HepG2 (cell line): ENCODE data around the gene SLC17A5. TPM values are rescaled to one million over a fixed set of nuclear protein-coding genes. Genes with fewer than 3 reads are reported as not detected.

ENCODE experiments used
- ATAC-seq: fragments of 200-7000 bp; cut with Tn5 transposase; 3 replicates; pipeline ENCODE4 v1.9.1; 2020; ENCODE audit warnings: mild to moderate bottlenecking, moderate library complexity
- BruUV-seq: library from RNA; stranded (reverse); fragments of 400-500 nt; replicated peaks from 2 replicates; lab custom pipeline; 2021; lab: Mats Ljungman, UMichigan
- CTCF ChIA-PET: fragments of 300-600 bp; formaldehyde crosslinking; extraction: SDS; loops from one replicate; lab custom pipeline; 2021; ENCODE audit warnings: low total read pairs, inconsistent platforms, low intra/inter-chr PET ratio; lab: Yijun Ruan, JAX
- POLR2A ChIA-PET: fragments of 350-600 bp; sonication (Branson Sonifier 250); formaldehyde crosslinking; loops from one replicate; lab custom pipeline; 2020; ENCODE audit warnings: antibody characterized with exemption, inconsistent platforms; lab: Yijun Ruan, JAX
- DNase-seq: peaks from one replicate; pipeline ENCODE4 v3.0.0-alpha.2; 2015; ENCODE audit warnings: low spot score
- FAIRE-seq: peaks from 3 replicates; lab custom pipeline; 2011; peaks lifted over from hg19 to GRCh38; lab: Jason Lieb, UNC
- H2AFZ ChIP-seq: one replicate; pipeline ENCODE4 v1.6.1; 2011; ENCODE audit warnings: low read length, inconsistent platforms
- H3K27ac ChIP-seq: fragments of 300-600 bp; 3 replicates; pipeline ENCODE4 v1.8.0; 2011; ENCODE audit warnings: mixed run types, mild to moderate bottlenecking, mixed read lengths, low read length, inconsistent platforms; ENCODE audit not compliant: insufficient read depth; ENCODE audit errors: extremely low read length
- H3K27me3 ChIP-seq, 2 experiments: fragments of 200-600 bp in 1 of 2; 2 replicates in 1 of 2; 3 replicates in 1 of 2; pipeline versions ENCODE4 v1.6.0 to v1.8.0; 2011; ENCODE audit warnings: low read length in 2 of 2, mild to moderate bottlenecking in 2 of 2, moderate library complexity in 2 of 2, inconsistent platforms in 1 of 2; ENCODE audit not compliant: insufficient read depth in 2 of 2, control insufficient read depth in 1 of 2
- H3K36me3 ChIP-seq, 2 experiments: fragments of 200-600 bp in 1 of 2; replicated peaks in 1 of 2; 2 replicates in 1 of 2; 3 replicates in 1 of 2; pipeline versions ENCODE4 v1.5.1 to v1.8.0; 2011; ENCODE audit warnings: low read length in 2 of 2, inconsistent platforms in 1 of 2; ENCODE audit not compliant: insufficient read depth in 2 of 2, control insufficient read depth in 1 of 2
- H3K4me1 ChIP-seq: 2 replicates; pipeline ENCODE4 v1.5.1; 2012; ENCODE audit warnings: low read length, inconsistent platforms; ENCODE audit not compliant: insufficient read depth
- H3K4me2 ChIP-seq: 2 replicates; pipeline ENCODE4 v1.6.0; 2011; ENCODE audit warnings: low read depth, low read length, inconsistent platforms
- H3K4me3 ChIP-seq, 3 experiments: fragments of 200-600 bp in 1 of 3; sonication (generic), shearing (Covaris generic) in 1 of 3; replicated peaks in 1 of 3; 2 replicates each; pipeline ENCODE4 v1.5.1; 2011 to 2016; ENCODE audit warnings: low read length in 3 of 3, inconsistent platforms in 2 of 3, low read depth in 2 of 3, mild to moderate bottlenecking in 2 of 3, control low read depth in 1 of 3, mixed read lengths in 1 of 3; ENCODE audit not compliant: insufficient read depth in 1 of 3
- H3K79me2 ChIP-seq: one replicate; pipeline ENCODE4 v1.6.1; 2011; ENCODE audit warnings: low read length, inconsistent platforms; ENCODE audit not compliant: insufficient read depth
- H3K9ac ChIP-seq: 2 replicates; pipeline ENCODE4 v1.6.0; 2011; ENCODE audit warnings: mild to moderate bottlenecking, low read depth, low read length, inconsistent platforms; ENCODE audit not compliant: insufficient read depth
- H3K9me3 ChIP-seq: 2 replicates; pipeline ENCODE4 v1.5.1; 2012; ENCODE audit warnings: mild to moderate bottlenecking, low read length
- H4K20me1 ChIP-seq: 2 replicates; pipeline ENCODE4 v1.6.0; 2011; ENCODE audit warnings: inconsistent platforms, mild to moderate bottlenecking, low read length, moderate library complexity; ENCODE audit not compliant: insufficient read depth
- AFF4 ChIP-seq: sonication (generic); formaldehyde crosslinking; IDR thresholded peaks from 2 replicates; pipeline ENCODE4 v1.4.0; 2020; ENCODE audit warnings: missing genetic modification reagents
- ELF4 ChIP-seq: sonication (generic); formaldehyde crosslinking; IDR thresholded peaks from 2 replicates; pipeline ENCODE4 v1.5.0; 2020; ENCODE audit warnings: missing genetic modification reagents, mild to moderate bottlenecking, moderate library complexity, borderline replicate concordance
- FOXA3 ChIP-seq: IDR thresholded peaks from 2 replicates; pipeline ENCODE4 v1.6.1; 2016; ENCODE audit warnings: missing genetic modification reagents, missing compliant biosample characterization
- KDM1A ChIP-seq: IDR thresholded peaks from 2 replicates; pipeline ENCODE4 v1.6.1; 2016; ENCODE audit warnings: missing compliant biosample characterization
- ONECUT2 ChIP-seq: sonication (generic); formaldehyde crosslinking; IDR thresholded peaks from 2 replicates; pipeline ENCODE4 v1.4.0; 2020; ENCODE audit warnings: missing genetic modification reagents
- PAF1 ChIP-seq: IDR thresholded peaks from 2 replicates; pipeline ENCODE4 v1.6.1; 2016; ENCODE audit warnings: missing genetic modification reagents, missing compliant biosample characterization
- REST ChIP-seq, 2 experiments: IDR thresholded peaks; 2 replicates each; pipeline ENCODE4 v1.6.1; 2011 to 2012; ENCODE audit warnings: low read length in 2 of 2, borderline replicate concordance in 1 of 2, low read depth in 1 of 2, mild to moderate bottlenecking in 1 of 2, moderate library complexity in 1 of 2
- ZKSCAN1 ChIP-seq: fragments of 150-350 bp; IDR thresholded peaks from 2 replicates; pipeline ENCODE4 v1.6.1; 2014; ENCODE audit warnings: low read length
- ZNF24 ChIP-seq: fragments of 450-650 bp; IDR thresholded peaks from 2 replicates; pipeline ENCODE4 v1.6.1; 2017; ENCODE audit warnings: antibody characterized with exemption, mild to moderate bottlenecking
- ZNF337 ChIP-seq: sonication (generic); formaldehyde crosslinking; IDR thresholded peaks from 2 replicates; pipeline ENCODE4 v1.5.1; 2020; ENCODE audit warnings: missing genetic modification reagents, low read depth, mild to moderate bottlenecking, borderline replicate concordance
- ZNF639 ChIP-seq: conservative IDR thresholded peaks from 2 replicates; pipeline ENCODE4 v1.6.1; 2018; ENCODE audit warnings: missing genetic modification reagents
- ZNF770 ChIP-seq: sonication (generic); formaldehyde crosslinking; IDR thresholded peaks from 2 replicates; pipeline ENCODE4 v1.5.0; 2020; ENCODE audit warnings: mild to moderate bottlenecking, missing genetic modification reagents
- WGBS: methylation state at CpG from one replicate; pipeline ENCODE4 v1.1.6; 2017; ENCODE audit warnings: low lambda C conversion rate; 5-methylcytosine and 5-hydroxymethylcytosine counted together
- in situ Hi-C: cut with HindIII; loops from 2 replicates; pipeline ENCODE4 v1.10.0; 2017; ENCODE audit warnings: low pct_unique_long_range_greater_than_20kb; ENCODE audit not compliant: extremely low pct_ligation_motif_present
- intact Hi-C: fragments of 100-400 bp; cut with micrococcal nuclease; formaldehyde crosslinking; loops from one replicate; pipeline ENCODE4 v1.10.0; 2022; ENCODE audit not compliant: unreplicated experiment
- polyA plus RNA-seq, 8 experiments: library from polyadenylated mRNA; depleted of rRNA in 3 of 8; stranded (reverse) in 7 of 8; unstranded in 1 of 8; fragments of >200 nt; fragmentation: Illumina TruSeq in 4 of 8; extraction: Trizol in 4 of 8; gene quantifications; 2 replicates each; pipeline versions ENCODE4 v1.2.1 to v1.2.3, GENCODE V29; 2011 to 2016; ENCODE audit warnings: low read depth in 4 of 8, missing spikeins in 1 of 8, mixed read lengths in 1 of 8; ENCODE audit not compliant: insufficient read depth in 1 of 8
- total RNA-seq, 5 experiments: library from RNA; depleted of rRNA; stranded (reverse); fragments of >200 nt; fragmentation: Illumina TruSeq; extraction: Trizol; gene quantifications; 2 replicates each; pipeline ENCODE4 v1.2.3, GENCODE V29; 2016; ENCODE audit warnings: low read depth in 1 of 5

The SLC17A5 gene
- total and polyA plus RNA-seq, 2 of the 13 experiments (the other 11 are each of a cell fraction or from before 2014, with no cell fraction given) = 18.3 to 20.5 TPM

- in situ Hi-C loops = no loop called here
- no peak overlapping the region for H3K9ac ChIP-seq
- H4K20me1 ChIP-seq = no peaks in the 10 kb centered on the region
- no peak overlapping the region for H3K4me3 ChIP-seq
- no peak overlapping the region for H3K4me2 ChIP-seq
- no peaks in the 10 kb centered on the region for H3K4me1 ChIP-seq
- H3K27me3 ChIP-seq = peaks cover 3 to 4% of the 10 kb centered on the region in 2 experiments; a peak in 2 of 5 replicates
- H3K36me3 ChIP-seq = no peaks in the 10 kb centered on the region
- ATAC-seq (no peak), FAIRE-seq (no peak), DNase-seq (no peak)
- BruUV-seq = no TSS peak
- POLR2A ChIA-PET = no interaction called here
- no peaks in the 10 kb centered on the region for H3K79me2 ChIP-seq
- no peak overlapping the region for H3K27ac ChIP-seq
- CTCF ChIA-PET = no interaction called here
- WGBS = 0% methylated on average over 1 of the region's 1 CpG
- H2AFZ ChIP-seq = no peak overlapping the region
- no peaks in the 10 kb centered on the region for H3K9me3 ChIP-seq
- intact Hi-C loops = no loop called here
- TF ChIP-seq ZNF24 = no peak
- no peak for TF ChIP-seq ZKSCAN1
- TF ChIP-seq ZNF639 (CRISPR knock-in tag) = no peak
- TF ChIP-seq ZNF770 (CRISPR knock-in tag) = no peak
- TF ChIP-seq AFF4 = no peak
- TF ChIP-seq KDM1A = no peak
- TF ChIP-seq PAF1 (CRISPR knock-in tag) = no peak
- no peak for TF ChIP-seq REST (IDR thresholded peaks at IDR 0.05; ENCODE audit: borderline replicate concordance in 1 of 2, low read depth in 1 of 2, low read length in 2 of 2)
- TF ChIP-seq FOXA3 (CRISPR knock-in tag) = no peak
- TF ChIP-seq ONECUT2 (CRISPR knock-in tag) = no peak
- no peak for TF ChIP-seq ELF4 (CRISPR knock-in tag)
- TF ChIP-seq ZNF337 (CRISPR knock-in tag) = no peak
Measured at GRCh38 chr6:73667798-73668197, 14.0 kb upstream of the SLC17A5 start.
